ENCODE measurements around the gene TDRD9.

GRCh38 chr14:103887170-103887501 is 41.1 kb upstream of the TDRD9 start:
- TF ChIP-seq POLR2A (IDR thresholded peaks at IDR 0.05; ENCODE audit: low read depth) = no peak
- no peak for TF ChIP-seq CTCF (IDR thresholded peaks at IDR 0.05)
- no peak for TF ChIP-seq POLR2AphosphoS5 (IDR thresholded peaks at IDR 0.05)
- no peak for TF ChIP-seq EP300 (IDR thresholded peaks at IDR 0.05)

All from esophagus muscularis mucosa (tissue), 4 donors.